HL-60/S4 (cell line): Measurements from ENCODE around the gene RFX6.

Experiments
- in situ Hi-C: fragments of 300-500 bp; cut with MboI; formaldehyde crosslinking; loops from 2 replicates; pipeline ENCODE4 v1.14.3; 2022; ENCODE audit warnings: low sequenced_read_pairs

Gene RFX6

DNA sequence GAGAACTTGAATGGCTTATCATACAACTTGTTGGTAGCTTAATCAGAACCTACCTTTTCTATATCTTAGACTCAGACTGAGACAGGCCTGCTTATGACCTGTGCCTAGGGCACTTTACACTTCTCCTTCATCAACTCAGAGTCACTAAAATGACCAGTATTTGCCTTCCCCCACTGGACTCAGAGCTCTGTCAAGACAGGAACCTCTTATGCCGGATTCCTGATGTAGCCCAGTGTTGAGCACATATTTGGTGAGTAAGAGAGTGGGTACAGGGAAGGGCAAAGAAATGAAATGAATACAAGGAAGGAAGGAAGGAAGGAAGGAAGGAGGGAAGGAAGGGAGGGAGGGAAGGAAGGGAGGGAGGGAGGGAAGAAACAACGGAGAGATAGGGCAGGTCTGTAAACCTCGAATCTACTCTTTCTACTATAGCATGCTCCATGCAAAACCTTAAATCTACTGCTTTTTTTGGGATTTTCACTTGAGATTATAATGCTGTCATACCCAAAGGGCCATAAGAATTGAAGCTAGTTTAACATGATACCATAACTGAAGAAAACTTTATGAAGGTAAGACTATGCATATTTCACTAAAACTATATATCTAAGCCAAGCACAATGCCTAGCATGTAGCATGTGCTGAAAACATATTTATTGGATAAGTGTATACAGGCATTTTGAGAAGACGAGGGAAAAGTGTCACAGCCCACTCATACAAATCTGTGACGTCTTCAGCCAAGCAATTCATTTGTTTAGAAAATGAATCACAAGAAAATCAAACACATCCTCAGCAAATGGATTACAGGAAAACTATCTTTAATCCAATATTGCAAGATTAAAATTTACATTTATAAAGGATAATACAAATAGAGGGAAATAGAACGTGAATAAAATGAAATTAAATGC lies 89.9 kb downstream of the RFX6 start:
- in situ Hi-C loops: no loop called here

DNA sequence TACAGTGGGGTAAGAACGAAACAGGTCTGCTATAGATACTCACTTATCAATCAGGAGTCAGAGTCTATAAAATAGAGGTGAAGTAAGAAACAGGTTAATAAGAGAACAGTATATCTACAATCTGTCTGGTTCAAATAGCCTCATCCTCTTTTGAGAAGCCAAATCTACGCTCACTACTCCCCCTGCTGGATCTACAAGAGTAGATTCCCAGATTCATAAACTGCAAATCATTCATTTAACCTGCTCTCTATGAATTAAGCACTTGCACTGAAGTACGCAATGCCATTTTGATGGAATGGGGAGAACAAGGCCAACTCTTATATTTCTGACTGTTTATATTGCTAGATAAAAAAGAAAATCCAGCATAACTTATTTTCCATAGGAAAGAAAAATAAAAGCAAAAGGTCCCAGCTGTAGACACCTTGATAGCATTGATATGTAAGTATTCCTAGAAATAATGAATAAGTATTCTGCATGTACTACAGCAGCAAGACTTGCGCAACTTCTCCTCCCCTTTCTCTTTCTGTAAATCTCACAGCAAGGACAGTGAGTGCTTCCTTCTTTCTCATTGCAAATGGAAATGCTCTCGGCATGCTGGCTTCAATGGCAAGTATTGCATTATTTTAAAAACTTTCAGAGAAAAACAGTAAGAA lies 92.3 kb downstream of the RFX6 start:
- in situ Hi-C loops: no loop called here

DNA sequence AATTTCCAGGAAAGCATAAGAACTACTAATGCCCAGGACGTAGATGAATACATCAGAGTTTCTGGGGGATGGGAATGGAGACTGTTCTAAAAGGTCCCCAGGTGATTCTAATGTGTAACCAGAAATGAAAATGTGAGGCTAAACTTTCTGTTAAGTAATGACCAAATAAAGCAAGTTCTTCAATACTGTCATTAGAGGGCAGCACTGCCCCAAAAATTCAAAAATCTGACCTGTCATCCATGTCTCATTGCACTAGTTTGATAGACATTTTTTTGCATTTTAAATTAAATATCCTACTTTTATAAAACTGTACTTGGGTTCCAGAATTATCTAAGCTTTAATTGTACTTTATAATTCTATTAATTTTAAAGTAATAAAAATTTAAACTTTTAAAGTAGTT lies 94.9 kb downstream of the RFX6 start:
- in situ Hi-C loops: no loop called here

DNA sequence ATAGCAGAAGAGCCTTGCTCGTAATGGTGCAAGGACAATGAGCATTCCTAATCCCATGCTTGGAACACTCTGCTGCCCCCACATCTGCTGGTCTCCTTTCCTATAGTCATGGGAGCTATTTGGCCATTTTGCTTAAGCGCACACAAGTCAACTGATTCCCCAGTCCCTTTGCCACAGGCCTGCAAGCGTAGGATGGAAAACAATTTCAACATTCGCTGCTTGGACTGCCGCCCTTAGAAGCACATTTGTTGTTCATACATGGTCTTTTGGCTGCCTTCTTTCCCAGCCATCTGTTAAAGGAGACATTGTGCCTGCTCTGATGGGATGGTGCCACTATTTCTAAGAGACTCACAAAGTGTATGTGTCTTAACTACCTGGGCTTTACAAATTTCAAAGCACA lies 96.9 kb downstream of the RFX6 start:
- in situ Hi-C loops: no loop called here

DNA sequence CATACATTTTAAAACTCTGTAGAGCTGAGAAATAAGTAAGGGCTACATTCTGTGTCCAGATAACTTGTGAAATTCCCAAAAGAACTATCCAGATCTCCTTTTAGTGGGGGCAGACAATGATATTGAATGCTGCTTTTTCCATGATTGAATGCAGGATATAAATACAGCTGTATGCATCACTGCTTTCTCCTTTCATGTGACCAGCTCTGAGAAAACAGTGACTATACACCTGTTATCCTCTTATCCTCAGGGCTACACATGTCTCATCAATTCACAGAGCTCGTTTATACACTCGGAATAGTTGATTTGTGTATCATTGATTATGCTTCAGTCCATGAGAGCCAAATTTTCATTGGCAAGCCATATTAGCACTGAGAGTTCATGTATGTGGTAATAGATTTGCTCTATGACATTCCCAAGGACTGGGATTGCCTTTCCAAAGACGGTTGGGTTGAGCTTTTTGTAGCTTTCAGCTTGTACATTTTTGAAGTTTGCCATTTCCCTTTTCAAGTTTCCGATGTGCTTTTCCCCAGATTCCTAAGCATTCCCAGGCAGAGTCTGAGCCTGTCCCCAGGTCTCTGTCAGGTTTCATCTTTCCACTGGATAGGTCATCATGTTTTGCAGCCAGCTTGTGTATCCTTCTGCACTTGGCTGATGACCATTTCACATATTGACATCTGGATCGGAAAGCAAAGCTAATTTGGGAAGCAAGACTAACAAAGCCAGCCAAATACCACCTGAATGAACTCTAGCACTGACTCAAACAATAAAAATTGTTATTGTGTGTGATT lies 97.7 kb downstream of the RFX6 start:
- in situ Hi-C loops: no loop called here

DNA sequence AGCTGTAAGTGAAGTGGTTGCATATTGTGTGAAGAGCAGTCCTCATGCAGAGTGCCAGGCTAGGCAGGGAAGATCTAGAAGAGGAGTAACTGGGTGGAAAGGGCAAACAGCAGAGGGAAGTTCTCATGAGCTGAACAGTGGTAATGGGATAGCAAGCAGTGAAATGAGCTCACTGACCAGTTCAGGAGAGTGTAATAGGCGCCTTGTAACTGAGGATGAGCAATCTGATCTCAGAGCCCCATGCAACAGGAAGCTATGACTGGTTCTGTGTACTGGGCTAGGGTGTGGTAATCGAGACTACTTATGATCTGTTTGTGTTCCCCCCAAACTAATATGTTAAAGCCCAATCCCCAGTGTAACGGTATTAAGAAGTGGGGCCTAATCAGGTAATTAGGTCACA lies 98.6 kb downstream of the RFX6 start:
- in situ Hi-C loops: no loop called here

DNA sequence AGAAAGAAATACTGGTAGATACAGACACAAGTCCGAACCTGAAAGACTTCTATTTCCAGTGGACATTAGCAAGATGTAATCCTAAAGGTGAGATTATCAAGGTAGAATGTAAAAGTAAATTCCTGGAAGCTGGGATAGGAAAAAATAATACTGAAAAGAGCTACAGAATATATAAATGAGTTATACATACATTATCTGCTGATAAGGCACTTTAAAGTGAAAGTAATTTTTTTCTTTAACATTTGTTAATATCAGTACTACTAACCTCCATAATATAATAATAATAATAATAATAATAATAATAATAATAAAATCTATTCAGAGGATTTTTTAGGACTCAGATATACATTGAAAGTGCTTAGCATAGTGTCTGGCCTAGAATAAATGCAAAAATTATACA lies 102.5 kb downstream of the RFX6 start:
- in situ Hi-C loops: no loop called here
